BE2C (cell line): Measurements from ENCODE around the gene CT45A9.
A peak's percentile ranks its signal among the peaks of the same experiment; 100 is the strongest.
"Not testable (repeated sequence)": the region's sequence is repeated elsewhere in the genome, so short reads cannot be mapped to it uniquely, and the experiment has no call there.

Source experiments
- DNase-seq: peaks from one replicate; pipeline ENCODE4 v3.0.0-alpha.2; 2020
- H3K27me3 ChIP-seq: fragments of 250-450 bp; sonication (Bioruptor Pico); 2 replicates; pipeline ENCODE4 v1.5.1; 2020; ENCODE audit warnings: mild to moderate bottlenecking
- H3K36me3 ChIP-seq: fragments of 250-450 bp; sonication (Bioruptor Pico); 2 replicates; pipeline ENCODE4 v1.5.1; 2020; ENCODE audit warnings: mild to moderate bottlenecking
- H3K4me1 ChIP-seq: fragments of 250-450 bp; sonication (Bioruptor Pico); 2 replicates; pipeline ENCODE4 v1.5.1; 2020
- H3K4me3 ChIP-seq: 2 replicates; pipeline ENCODE4 v1.5.1; 2011; ENCODE audit warnings: low read depth, low read length
- H3K9me3 ChIP-seq: fragments of 250-450 bp; sonication (Bioruptor Pico); 2 replicates; pipeline ENCODE4 v1.5.1; 2020
- CTCF ChIP-seq: IDR thresholded peaks from 2 replicates; pipeline ENCODE4 v1.5.1; 2012; ENCODE audit warnings: mild to moderate bottlenecking, low read depth, low read length

Gene CT45A9

DNA sequence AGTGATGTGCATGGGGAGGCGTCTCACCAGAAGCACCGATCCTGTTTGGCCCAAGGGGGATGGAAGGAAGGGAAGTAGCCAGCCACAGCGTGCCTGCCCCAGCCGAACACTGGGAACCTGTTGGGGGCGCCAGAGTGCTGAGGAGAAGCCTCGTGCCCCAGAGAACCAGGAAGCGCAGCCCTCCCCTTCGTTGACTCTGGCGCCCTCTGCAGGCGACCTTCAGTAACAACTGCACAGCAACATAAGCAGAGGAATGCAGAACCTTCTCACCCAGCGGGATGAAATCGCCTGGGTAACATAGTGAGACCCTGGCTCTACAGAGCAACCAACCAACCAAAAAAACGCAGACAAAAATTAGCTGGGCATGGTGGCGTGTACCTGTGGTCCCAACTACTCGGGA lies 17.4 kb upstream of the CT45A9 start:
- H3K4me1 ChIP-seq, H3K4me3 ChIP-seq, H3K36me3 ChIP-seq, H3K27me3 ChIP-seq, H3K9me3 ChIP-seq: not testable (repeated sequence)
- peak; percentile 32 for DNase-seq
- TF ChIP-seq CTCF: peak; percentile 35

DNA sequence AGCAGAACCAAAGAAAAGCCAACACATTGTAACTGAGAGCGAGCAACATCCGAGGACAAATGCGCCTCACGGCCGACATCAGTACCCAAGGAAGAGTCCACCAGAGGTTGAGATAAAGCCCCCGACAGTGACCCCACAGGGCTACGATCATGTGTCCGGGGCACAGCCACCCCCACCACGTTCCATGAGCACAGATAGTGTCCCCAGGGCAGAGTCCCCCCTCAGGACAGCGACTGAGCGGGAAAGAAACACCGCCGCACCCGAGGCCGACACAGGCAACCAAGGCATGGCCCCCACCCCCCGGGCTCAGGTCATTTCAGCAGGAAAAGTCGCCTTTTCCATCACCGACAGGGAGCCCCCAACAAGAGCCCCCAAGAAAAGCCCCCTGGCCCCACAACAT lies 16.6 kb upstream of the CT45A9 start:
- not testable (repeated sequence) for H3K4me1 ChIP-seq, H3K9me3 ChIP-seq, H3K36me3 ChIP-seq, H3K4me3 ChIP-seq, H3K27me3 ChIP-seq, DNase-seq

GRCh38 chrX:135882741-135883140 lies 11.1 kb upstream of the CT45A9 start:
- not testable (repeated sequence) for H3K36me3 ChIP-seq, H3K9me3 ChIP-seq, H3K4me1 ChIP-seq, H3K4me3 ChIP-seq, DNase-seq, H3K27me3 ChIP-seq

DNA sequence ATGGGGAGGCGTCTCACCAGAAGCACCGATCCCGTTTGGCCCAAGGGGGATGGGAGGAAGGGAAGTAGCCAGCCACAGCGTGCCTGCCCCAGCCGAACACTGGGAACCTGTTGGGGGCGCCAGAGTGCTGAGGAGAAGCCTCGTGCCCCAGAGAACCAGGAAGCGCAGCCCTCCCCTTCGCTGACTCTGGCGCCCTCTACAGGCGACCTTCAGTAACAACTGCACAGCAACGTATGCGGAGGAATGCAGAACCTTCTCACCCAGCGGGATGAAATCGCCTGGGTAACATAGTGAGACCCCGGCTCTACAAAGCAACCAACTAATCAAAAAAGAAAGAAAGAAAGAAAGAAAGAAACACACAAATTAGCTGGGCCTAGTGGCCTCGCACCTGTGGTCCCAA lies 17.2 kb downstream of the CT45A9 start, which contains the start of gene CT45A8:
CT45A8 (minus strand) TSS at position 101 of the 400 bp plus-strand sequence. CDS start 3,755 bp downstream, outside the sequence.
- not testable (repeated sequence) for H3K4me1 ChIP-seq, H3K27me3 ChIP-seq, DNase-seq, H3K4me3 ChIP-seq, H3K9me3 ChIP-seq, H3K36me3 ChIP-seq

GRCh38 chrX:135837180-135837579 lies 34.4 kb downstream of the CT45A9 start, which contains the start of gene CT45A7:
TSS of gene CT45A7 (minus strand) at chrX:135837280. CDS start at chrX:135833533, 3,747 bp downstream.
- DNase-seq, H3K36me3 ChIP-seq, H3K4me3 ChIP-seq, H3K9me3 ChIP-seq, H3K27me3 ChIP-seq, H3K4me1 ChIP-seq: not testable (repeated sequence)

GRCh38 chrX:135819912-135820311 lies 51.7 kb downstream of the CT45A9 start, which contains the start of gene CT45A2:
TSS of gene CT45A2 (minus strand) at chrX:135820012. CDS start at chrX:135816265, 3,747 bp downstream.
- H3K36me3 ChIP-seq, H3K4me3 ChIP-seq, H3K4me1 ChIP-seq, H3K27me3 ChIP-seq, H3K9me3 ChIP-seq, DNase-seq: not testable (repeated sequence)
